ENCODE data around the gene THSD7B.

DNA sequence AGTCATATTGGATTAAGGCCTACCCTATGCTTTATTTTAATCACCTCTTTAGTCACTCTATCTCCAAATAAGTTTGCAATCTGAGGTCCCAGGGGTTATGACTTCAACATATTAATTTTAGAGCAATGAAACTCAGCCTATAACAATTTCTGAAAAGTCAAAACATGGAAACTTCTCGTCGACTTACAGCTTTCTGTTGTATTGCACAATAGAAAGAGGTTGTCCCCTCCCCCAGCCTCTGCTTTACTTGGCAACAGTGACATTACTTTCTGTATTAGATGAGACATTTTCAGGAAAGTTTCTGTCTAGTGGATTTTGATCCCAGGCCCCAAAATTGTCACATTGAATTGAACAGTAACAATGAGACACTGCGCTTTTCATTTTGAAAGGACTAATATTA is 326.4 kb downstream of the THSD7B start:
- TF ChIP-seq YY1 (IDR thresholded peaks at IDR 0.05; ENCODE audit: insufficient read depth, insufficient read length) (no peak), SUZ12 (IDR thresholded peaks at IDR 0.05; ENCODE audit: extremely low read depth, insufficient read depth, insufficient read length) (no peak), ZNF274 (IDR thresholded peaks at IDR 0.05; ENCODE audit: low read depth, low read length) (no peak)
